ENCODE results near the gene PAM.

DNA sequence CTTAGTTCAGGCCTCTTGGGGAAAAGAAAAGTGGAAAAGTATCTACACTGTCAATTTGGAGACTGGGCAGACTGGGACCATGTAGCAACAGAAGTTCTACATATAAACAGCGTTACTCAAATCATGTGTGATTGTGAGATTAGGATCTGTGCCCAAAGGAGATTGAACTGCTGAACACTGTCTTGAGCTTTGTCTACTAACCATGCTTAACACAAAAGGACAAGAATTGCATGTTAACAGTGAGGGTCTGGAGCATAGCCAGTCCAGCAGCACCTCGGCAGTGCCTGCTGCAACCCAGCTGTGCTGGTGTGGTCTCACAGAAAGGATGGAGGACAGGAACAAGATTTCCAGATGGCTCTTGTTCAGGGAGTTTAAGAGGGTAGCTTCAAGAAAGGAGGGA lies 5.7 kb downstream of the PAM start:
- TF ChIP-seq POLR2AphosphoS5 (IDR thresholded peaks at IDR 0.05) (no peak), CTCF (IDR thresholded peaks at IDR 0.05) (no peak), EP300 (IDR thresholded peaks at IDR 0.05; ENCODE audit: low read depth) (no peak), POLR2A (IDR thresholded peaks at IDR 0.05) (no peak)

Data from transverse colon (tissue), 4 donors.